SK-N-SH (cell line): ENCODE data around the gene KRT80. TPM values are rescaled to one million over a fixed set of nuclear protein-coding genes. Genes with fewer than 3 reads are reported as not detected.
A peak's percentile ranks its signal among the peaks of the same experiment; 100 is the strongest.

Experiments
- CTCF ChIA-PET: fragments of 300-600, 350-600 bp; formaldehyde crosslinking; extraction: SDS; loops from one replicate; lab custom pipeline; 2021; lab: Yijun Ruan, JAX
- POLR2A ChIA-PET: fragments of 350-600 bp; sonication (Branson Sonifier 250); formaldehyde crosslinking; extraction: SDS; loops from one replicate; lab custom pipeline; 2020; ENCODE audit warnings: antibody characterized with exemption, inconsistent platforms; lab: Yijun Ruan, JAX
- DNase-seq: peaks from one replicate; pipeline ENCODE4 v3.0.0; 2012
- H2AFZ ChIP-seq: fragments of 200-600 bp; sonication (generic); 2 replicates; pipeline ENCODE4 v1.8.1; 2016; ENCODE audit warnings: antibody characterized with exemption, mild to moderate bottlenecking, low read depth
- H3F3A ChIP-seq: fragments of 200-600 bp; sonication (generic); replicated peaks from 2 replicates; pipeline ENCODE3; 2016; ENCODE audit warnings: antibody characterized with exemption, mild to moderate bottlenecking; ENCODE audit not compliant: insufficient read depth
- H3K27ac ChIP-seq, 2 experiments: fragments of 200-500 bp in 1 of 2; fragments of 200-600 bp in 1 of 2; sonication (Bioruptor generic) in 1 of 2; sonication (generic), shearing (Covaris generic) in 1 of 2; 2 replicates each; pipeline versions ENCODE4 v1.5.1 to v1.6.1; 2014 to 2016; ENCODE audit warnings: low read depth in 2 of 2, inconsistent platforms in 1 of 2, low read length in 1 of 2, mild to moderate bottlenecking in 1 of 2, mixed read lengths in 1 of 2
- H3K27me3 ChIP-seq: fragments of 200-600 bp; sonication (generic), shearing (Covaris generic); 2 replicates; pipeline ENCODE4 v1.6.1; 2016; ENCODE audit warnings: mixed run types; ENCODE audit not compliant: insufficient read depth
- H3K36me3 ChIP-seq, 2 experiments: fragments of 200-500 bp in 1 of 2; fragments of 200-600 bp in 1 of 2; sonication (Bioruptor generic) in 1 of 2; sonication (generic) in 1 of 2; replicated peaks in 1 of 2; 2 replicates each; pipeline versions ENCODE3 to v1.5.1; 2014 to 2016; ENCODE audit warnings: low read length in 1 of 2, mild to moderate bottlenecking in 1 of 2; ENCODE audit not compliant: insufficient read depth in 2 of 2, control insufficient read depth in 1 of 2
- H3K4me1 ChIP-seq, 2 experiments: fragments of 200-500 bp in 1 of 2; fragments of 200-600 bp in 1 of 2; sonication (Bioruptor generic) in 1 of 2; sonication (generic), shearing (Covaris generic) in 1 of 2; 2 replicates each; pipeline versions ENCODE4 v1.5.1 to v1.6.1; 2014 to 2016; ENCODE audit warnings: low read depth in 1 of 2, low read length in 1 of 2, mixed run types in 1 of 2; ENCODE audit not compliant: insufficient read depth in 2 of 2, control insufficient read depth in 1 of 2
- H3K4me2 ChIP-seq: fragments of 200-600 bp; sonication (generic), shearing (Covaris generic); 2 replicates; pipeline ENCODE4 v1.6.1; 2017; ENCODE audit warnings: mixed run types
- H3K4me3 ChIP-seq, 2 experiments: fragments of 200-500 bp in 1 of 2; fragments of 200-600 bp in 1 of 2; sonication (Bioruptor generic) in 1 of 2; sonication (generic), shearing (Covaris generic) in 1 of 2; 2 replicates each; pipeline versions ENCODE4 v1.5.1 to v1.8.1; 2014 to 2016; ENCODE audit warnings: low read depth in 2 of 2, inconsistent platforms in 1 of 2, low read length in 1 of 2, mild to moderate bottlenecking in 1 of 2, mixed read lengths in 1 of 2, moderate library complexity in 1 of 2
- H3K79me2 ChIP-seq: fragments of 200-600 bp; sonication (generic); 2 replicates; pipeline ENCODE4 v1.8.1; 2017; ENCODE audit warnings: mild to moderate bottlenecking; ENCODE audit not compliant: insufficient read depth
- H3K9ac ChIP-seq: fragments of 200-600 bp; sonication (generic); 2 replicates; pipeline ENCODE4 v1.6.1; 2017; ENCODE audit warnings: mixed run types
- H3K9me2 ChIP-seq: fragments of 200-600 bp; sonication (generic); 2 replicates; pipeline ENCODE4 v1.6.1; 2017; ENCODE audit warnings: mixed run types
- H3K9me3 ChIP-seq: fragments of 200-600 bp; sonication (generic); 2 replicates; pipeline ENCODE4 v1.6.1; 2017; ENCODE audit warnings: mixed run types, mild to moderate bottlenecking, moderate library complexity
- H4K20me1 ChIP-seq: fragments of 200-600 bp; sonication (generic); 2 replicates; pipeline ENCODE4 v1.6.1; 2017; ENCODE audit warnings: mild to moderate bottlenecking, mixed run types; ENCODE audit not compliant: insufficient read depth
- CHD2 ChIP-seq: fragments of 150-350 bp; IDR thresholded peaks from 2 replicates; pipeline ENCODE4 v1.6.1; 2018; ENCODE audit warnings: low read length; ENCODE audit not compliant: partially characterized antibody
- EP300 ChIP-seq, 2 experiments: IDR thresholded peaks; 2 replicates each; pipeline versions ENCODE4 v1.4.0 to v1.6.1; 2012; ENCODE audit warnings: borderline replicate concordance in 1 of 2, low read depth in 1 of 2, low read length in 1 of 2
- JUND ChIP-seq: IDR thresholded peaks from 2 replicates; pipeline ENCODE4 v1.4.0; 2012
- MEF2A ChIP-seq: IDR thresholded peaks from 2 replicates; pipeline ENCODE4 v1.4.0; 2012; ENCODE audit warnings: low read depth, borderline replicate concordance
- NRF1 ChIP-seq: IDR thresholded peaks from 2 replicates; pipeline ENCODE4 v1.6.1; 2012; ENCODE audit warnings: low read depth, mild to moderate bottlenecking, low read length
- PBX3 ChIP-seq: IDR thresholded peaks from 2 replicates; pipeline ENCODE4; 2012
- POLR2AphosphoS5 ChIP-seq: IDR thresholded peaks from 2 replicates; pipeline ENCODE4 v1.6.1; 2012; ENCODE audit warnings: low read depth, low read length
- RFX5 ChIP-seq: IDR thresholded peaks from 2 replicates; pipeline ENCODE4 v1.6.1; 2012; ENCODE audit warnings: mild to moderate bottlenecking, improper control_type of control experiment, low read length
- RXRA ChIP-seq: IDR thresholded peaks from 2 replicates; pipeline ENCODE4 v1.4.0; 2012; ENCODE audit warnings: low read depth, mild to moderate bottlenecking, borderline replicate concordance
- SIN3A ChIP-seq: IDR thresholded peaks from 2 replicates; pipeline ENCODE4 v1.6.1; 2012; ENCODE audit warnings: low read depth, mild to moderate bottlenecking, low read length, moderate library complexity, borderline replicate concordance
- SMC3 ChIP-seq: IDR thresholded peaks from 2 replicates; pipeline ENCODE4 v1.6.1; 2012; ENCODE audit warnings: low read depth, low read length, improper control_type of control experiment
- TEAD4 ChIP-seq: IDR thresholded peaks from 2 replicates; pipeline ENCODE4 v1.4.0; 2012; ENCODE audit warnings: mild to moderate bottlenecking, borderline replicate concordance; ENCODE audit not compliant: insufficient read depth
- WGBS: methylation state at CpG from one replicate; pipeline ENCODE4 v1.1.6; 2017; ENCODE audit warnings: low lambda C conversion rate; 5-methylcytosine and 5-hydroxymethylcytosine counted together
- polyA plus RNA-seq, 3 experiments: library from polyadenylated mRNA; depleted of rRNA; stranded (reverse); fragments of >200 nt; gene quantifications; 2 replicates each; pipeline ENCODE4 v1.2.3, GENCODE V29; 2012

KRT80 gene
- polyA plus RNA-seq, 1 of the 3 experiments (the other 2 are of a cell fraction), result 14.9 TPM

- ChIA-PET POLR2A (no interaction called here), CTCF (interaction anchor here (0.8 to 2.3 kb wide), 6 partner anchors 8 to 89 kb away, joined by 3 to 9 read pairs (median 3); no protein-coding TSS in a partner anchor)
- Histone ChIP-seq H4K20me1 (no peaks in the 10 kb centered on the region), H3K79me2 (no peaks in the 10 kb centered on the region), H2AFZ (no peak overlapping the region), H3K4me3 (no peak overlapping the region), H3F3A (peaks cover 30% of the 10 kb centered on the region), H3K27me3 (no peaks in the 10 kb centered on the region), H3K9me2 (no peaks in the 10 kb centered on the region), H3K27ac (peak overlapping the region in 1 of 2 experiments; percentile 97; a peak in 2 of 4 replicates), H3K4me2 (no peak overlapping the region), H3K9ac (peak overlapping the region; percentile 86; the same call in 1 of the 2 replicates), H3K4me1 (peaks cover 0 to 19% of the 10 kb centered on the region in 2 experiments; a peak in 3 of 4 replicates), H3K9me3 (peaks cover 4% of the 10 kb centered on the region; the same call in 1 of the 2 replicates), H3K36me3 (no peaks in the 10 kb centered on the region)
- no peak for TF ChIP-seq CHD2
- TF ChIP-seq POLR2AphosphoS5, result no peak
- TF ChIP-seq RXRA, result no peak
- no peak for TF ChIP-seq RFX5
- no peak for TF ChIP-seq SMC3
- TF ChIP-seq EP300 (IDR thresholded peaks at IDR 0.05; ENCODE audit: borderline replicate concordance in 1 of 2, low read depth in 1 of 2, low read length in 1 of 2), result no peak
- no peak for TF ChIP-seq NRF1
- TF ChIP-seq MEF2A, result no peak
- DNase-seq, result peak; percentile 8
- 88% methylated on average over 2 of the region's 2 CpGs for WGBS
Measured at GRCh38 chr12:52229836-52230343, 38.1 kb upstream of the KRT80 start.

- Histone ChIP-seq H3K36me3 (no peaks in the 10 kb centered on the region), H3K9ac (no peak overlapping the region), H3K4me2 (no peak overlapping the region), H3K9me3 (peaks cover 4% of the 10 kb centered on the region; the same call in 1 of the 2 replicates), H3K4me3 (no peak overlapping the region), H3K79me2 (no peaks in the 10 kb centered on the region), H4K20me1 (no peaks in the 10 kb centered on the region), H3F3A (peaks cover 39% of the 10 kb centered on the region), H2AFZ (no peak overlapping the region), H3K4me1 (peaks cover 0 to 19% of the 10 kb centered on the region in 2 experiments; a peak in 3 of 4 replicates), H3K9me2 (no peaks in the 10 kb centered on the region), H3K27me3 (no peaks in the 10 kb centered on the region), H3K27ac (peak overlapping the region in 1 of 2 experiments; percentile 97; a peak in 2 of 4 replicates)
- ChIA-PET POLR2A (no interaction called here), CTCF (interaction anchor here (0.6 to 0.9 kb wide), 2 partner anchors 8 to 141 kb away, joined by 3 read pairs; no protein-coding TSS in a partner anchor)
- no peak for TF ChIP-seq JUND
- no peak for TF ChIP-seq TEAD4
- no peak for TF ChIP-seq SMC3
- no peak for TF ChIP-seq SIN3A
- no peak for TF ChIP-seq NRF1
- TF ChIP-seq PBX3, result no peak
- DNase-seq, result no peak
- 95% methylated on average over 5 of the region's 6 CpGs for WGBS
Measured at GRCh38 chr12:52228931-52229330, 37.1 kb upstream of the KRT80 start.
